Measurements from ENCODE around the gene ETS1. TPM values are rescaled to one million over a fixed set of nuclear protein-coding genes. Genes with fewer than 3 reads are reported as not detected.

ETS1 gene
- total and polyA plus RNA-seq, 2 experiments from 2014 or later = 25.6 to 52.6 TPM

DNA sequence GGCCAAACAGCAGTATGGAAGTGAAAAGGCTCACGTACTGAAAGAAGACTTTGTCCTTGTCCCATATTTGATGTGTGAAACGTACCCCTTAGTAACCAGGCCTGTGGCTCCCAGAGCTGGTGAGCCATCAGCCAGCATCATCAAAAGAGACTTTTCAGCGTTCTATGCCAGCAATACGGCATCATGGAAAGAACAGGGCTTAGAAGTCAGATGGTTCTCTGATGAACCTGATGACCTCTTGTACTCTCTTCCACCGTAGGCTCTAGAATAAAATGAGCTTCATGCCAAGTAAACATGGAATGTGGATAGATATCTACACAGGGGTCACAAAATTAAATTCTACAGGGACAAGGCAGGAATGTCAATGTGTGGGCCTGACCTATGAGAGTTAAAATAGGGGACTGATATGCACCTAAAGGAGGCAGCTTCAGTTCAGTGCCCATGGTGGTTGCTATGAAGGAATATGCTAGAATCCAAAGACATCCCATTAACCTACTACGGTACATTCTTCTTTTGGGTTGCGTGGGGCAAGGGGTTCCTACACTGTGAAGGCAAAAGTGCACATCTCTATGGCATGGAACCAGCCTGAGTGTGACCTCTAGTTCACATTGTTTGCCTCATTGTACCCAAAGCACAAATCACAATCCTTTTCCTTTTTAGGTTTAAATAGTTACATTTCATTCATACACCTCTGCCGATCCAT lies 130.6 kb downstream of the ETS1 start (continued):
- TF ChIP-seq, protein P1, sequence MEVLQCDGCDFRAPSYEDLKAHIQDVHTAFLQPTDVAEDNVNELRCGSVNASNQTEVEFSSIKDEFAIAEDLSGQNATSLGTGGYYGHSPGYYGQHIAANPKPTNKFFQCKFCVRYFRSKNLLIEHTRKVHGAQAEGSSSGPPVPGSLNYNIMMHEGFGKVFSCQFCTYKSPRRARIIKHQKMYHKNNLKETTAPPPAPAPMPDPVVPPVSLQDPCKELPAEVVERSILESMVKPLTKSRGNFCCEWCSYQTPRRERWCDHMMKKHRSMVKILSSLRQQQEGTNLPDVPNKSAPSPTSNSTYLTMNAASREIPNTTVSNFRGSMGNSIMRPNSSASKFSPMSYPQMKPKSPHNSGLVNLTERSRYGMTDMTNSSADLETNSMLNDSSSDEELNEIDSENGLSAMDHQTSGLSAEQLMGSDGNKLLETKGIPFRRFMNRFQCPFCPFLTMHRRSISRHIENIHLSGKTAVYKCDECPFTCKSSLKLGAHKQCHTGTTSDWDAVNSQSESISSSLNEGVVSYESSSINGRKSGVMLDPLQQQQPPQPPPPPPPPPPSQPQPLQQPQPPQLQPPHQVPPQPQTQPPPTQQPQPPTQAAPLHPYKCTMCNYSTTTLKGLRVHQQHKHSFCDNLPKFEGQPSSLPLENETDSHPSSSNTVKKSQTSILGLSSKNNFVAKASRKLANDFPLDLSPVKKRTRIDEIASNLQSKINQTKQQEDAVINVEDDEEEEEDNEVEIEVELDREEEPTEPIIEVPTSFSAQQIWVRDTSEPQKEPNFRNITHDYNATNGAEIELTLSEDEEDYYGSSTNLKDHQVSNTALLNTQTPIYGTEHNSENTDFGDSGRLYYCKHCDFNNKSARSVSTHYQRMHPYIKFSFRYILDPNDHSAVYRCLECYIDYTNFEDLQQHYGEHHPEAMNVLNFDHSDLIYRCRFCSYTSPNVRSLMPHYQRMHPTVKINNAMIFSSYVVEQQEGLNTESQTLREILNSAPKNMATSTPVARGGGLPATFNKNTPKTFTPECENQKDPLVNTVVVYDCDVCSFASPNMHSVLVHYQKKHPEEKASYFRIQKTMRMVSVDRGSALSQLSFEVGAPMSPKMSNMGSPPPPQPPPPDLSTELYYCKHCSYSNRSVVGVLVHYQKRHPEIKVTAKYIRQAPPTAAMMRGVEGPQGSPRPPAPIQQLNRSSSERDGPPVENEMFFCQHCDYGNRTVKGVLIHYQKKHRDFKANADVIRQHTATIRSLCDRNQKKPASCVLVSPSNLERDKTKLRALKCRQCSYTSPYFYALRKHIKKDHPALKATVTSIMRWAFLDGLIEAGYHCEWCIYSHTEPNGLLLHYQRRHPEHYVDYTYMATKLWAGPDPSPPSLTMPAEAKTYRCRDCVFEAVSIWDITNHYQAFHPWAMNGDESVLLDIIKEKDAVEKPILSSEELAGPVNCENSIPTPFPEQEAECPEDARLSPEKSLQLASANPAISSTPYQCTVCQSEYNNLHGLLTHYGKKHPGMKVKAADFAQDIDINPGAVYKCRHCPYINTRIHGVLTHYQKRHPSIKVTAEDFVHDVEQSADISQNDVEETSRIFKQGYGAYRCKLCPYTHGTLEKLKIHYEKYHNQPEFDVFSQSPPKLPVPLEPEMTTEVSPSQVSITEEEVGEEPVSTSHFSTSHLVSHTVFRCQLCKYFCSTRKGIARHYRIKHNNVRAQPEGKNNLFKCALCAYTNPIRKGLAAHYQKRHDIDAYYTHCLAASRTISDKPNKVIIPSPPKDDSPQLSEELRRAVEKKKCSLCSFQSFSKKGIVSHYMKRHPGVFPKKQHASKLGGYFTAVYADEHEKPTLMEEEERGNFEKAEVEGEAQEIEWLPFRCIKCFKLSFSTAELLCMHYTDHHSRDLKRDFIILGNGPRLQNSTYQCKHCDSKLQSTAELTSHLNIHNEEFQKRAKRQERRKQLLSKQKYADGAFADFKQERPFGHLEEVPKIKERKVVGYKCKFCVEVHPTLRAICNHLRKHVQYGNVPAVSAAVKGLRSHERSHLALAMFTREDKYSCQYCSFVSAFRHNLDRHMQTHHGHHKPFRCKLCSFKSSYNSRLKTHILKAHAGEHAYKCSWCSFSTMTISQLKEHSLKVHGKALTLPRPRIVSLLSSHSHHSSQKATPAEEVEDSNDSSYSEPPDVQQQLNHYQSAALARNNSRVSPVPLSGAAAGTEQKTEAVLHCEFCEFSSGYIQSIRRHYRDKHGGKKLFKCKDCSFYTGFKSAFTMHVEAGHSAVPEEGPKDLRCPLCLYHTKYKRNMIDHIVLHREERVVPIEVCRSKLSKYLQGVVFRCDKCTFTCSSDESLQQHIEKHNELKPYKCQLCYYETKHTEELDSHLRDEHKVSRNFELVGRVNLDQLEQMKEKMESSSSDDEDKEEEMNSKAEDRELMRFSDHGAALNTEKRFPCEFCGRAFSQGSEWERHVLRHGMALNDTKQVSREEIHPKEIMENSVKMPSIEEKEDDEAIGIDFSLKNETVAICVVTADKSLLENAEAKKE (CRISPR knock-in tag; IDR thresholded peaks at IDR 0.05) = no peak

DNA sequence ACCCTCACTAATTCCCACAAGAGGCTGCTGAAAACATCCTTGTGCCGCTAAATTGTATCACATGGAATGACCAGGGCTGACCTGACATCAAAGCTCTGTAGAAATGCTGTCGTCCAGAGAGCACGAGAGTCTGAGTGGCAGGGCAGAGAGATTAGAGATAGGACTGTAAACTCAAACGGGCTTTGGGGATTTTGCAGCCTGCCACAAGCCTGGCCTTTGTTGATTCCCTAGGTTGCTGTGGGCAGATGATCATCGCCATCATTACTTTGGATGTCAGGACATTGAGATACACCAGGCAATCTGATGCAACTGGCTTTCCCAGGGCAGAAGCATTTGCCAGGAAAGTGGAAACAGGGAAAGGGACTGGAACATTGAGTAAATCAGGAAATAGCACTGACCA lies 131.6 kb downstream of the ETS1 start:
- Histone ChIP-seq H3F3A (replicated peaks; ENCODE audit: low read depth) (no peaks in the 10 kb centered on the region), H3K4me3 (no peak overlapping the region), H3K4me2 (no peak overlapping the region), H3K36me3 (ENCODE audit: insufficient read depth) (peaks cover 5% of the 10 kb centered on the region; the same call in 1 of the 2 replicates), H3K79me2 (replicated peaks; ENCODE audit: insufficient read depth) (no peaks in the 10 kb centered on the region), H2AFZ (no peak overlapping the region), H3K27me3 (ENCODE audit: insufficient read depth) (no peaks in the 10 kb centered on the region), H3K27ac (ENCODE audit: low read depth) (no peak overlapping the region), H3K9me2 (ENCODE audit: insufficient read depth) (no peaks in the 10 kb centered on the region), H3K4me1 (ENCODE audit: insufficient read depth) (no peaks in the 10 kb centered on the region), H4K20me1 (replicated peaks; ENCODE audit: insufficient read depth) (no peaks in the 10 kb centered on the region; the same call in 1 of the 2 replicates)
- Mint-ChIP-seq H3K4me3 (no peak overlapping the region), H3K4me1 (no peaks in the 10 kb centered on the region), H3K27me3 (ENCODE audit: insufficient read depth, low read depth, poor library complexity) (peaks cover 2% of the 10 kb centered on the region), H3K27ac (no peak overlapping the region), H3K9me3 (no peaks in the 10 kb centered on the region), H3K36me3 (ENCODE audit: low read depth) (peaks cover 4% of the 10 kb centered on the region; the same call in 1 of the 3 replicates)
- DNase-seq (ENCODE audit: low spot score) (no peak), ATAC-seq (no peak)
- TF ChIP-seq, protein P2, sequence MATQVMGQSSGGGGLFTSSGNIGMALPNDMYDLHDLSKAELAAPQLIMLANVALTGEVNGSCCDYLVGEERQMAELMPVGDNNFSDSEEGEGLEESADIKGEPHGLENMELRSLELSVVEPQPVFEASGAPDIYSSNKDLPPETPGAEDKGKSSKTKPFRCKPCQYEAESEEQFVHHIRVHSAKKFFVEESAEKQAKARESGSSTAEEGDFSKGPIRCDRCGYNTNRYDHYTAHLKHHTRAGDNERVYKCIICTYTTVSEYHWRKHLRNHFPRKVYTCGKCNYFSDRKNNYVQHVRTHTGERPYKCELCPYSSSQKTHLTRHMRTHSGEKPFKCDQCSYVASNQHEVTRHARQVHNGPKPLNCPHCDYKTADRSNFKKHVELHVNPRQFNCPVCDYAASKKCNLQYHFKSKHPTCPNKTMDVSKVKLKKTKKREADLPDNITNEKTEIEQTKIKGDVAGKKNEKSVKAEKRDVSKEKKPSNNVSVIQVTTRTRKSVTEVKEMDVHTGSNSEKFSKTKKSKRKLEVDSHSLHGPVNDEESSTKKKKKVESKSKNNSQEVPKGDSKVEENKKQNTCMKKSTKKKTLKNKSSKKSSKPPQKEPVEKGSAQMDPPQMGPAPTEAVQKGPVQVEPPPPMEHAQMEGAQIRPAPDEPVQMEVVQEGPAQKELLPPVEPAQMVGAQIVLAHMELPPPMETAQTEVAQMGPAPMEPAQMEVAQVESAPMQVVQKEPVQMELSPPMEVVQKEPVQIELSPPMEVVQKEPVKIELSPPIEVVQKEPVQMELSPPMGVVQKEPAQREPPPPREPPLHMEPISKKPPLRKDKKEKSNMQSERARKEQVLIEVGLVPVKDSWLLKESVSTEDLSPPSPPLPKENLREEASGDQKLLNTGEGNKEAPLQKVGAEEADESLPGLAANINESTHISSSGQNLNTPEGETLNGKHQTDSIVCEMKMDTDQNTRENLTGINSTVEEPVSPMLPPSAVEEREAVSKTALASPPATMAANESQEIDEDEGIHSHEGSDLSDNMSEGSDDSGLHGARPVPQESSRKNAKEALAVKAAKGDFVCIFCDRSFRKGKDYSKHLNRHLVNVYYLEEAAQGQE (IDR thresholded peaks at IDR 0.05; ENCODE audit: unreplicated experiment) = no peak
- TF ChIP-seq ZNF114 (CRISPR knock-in tag; IDR thresholded peaks at IDR 0.05) (no peak), CREB1 (CRISPR knock-in tag; IDR thresholded peaks at IDR 0.05; ENCODE audit: low read depth) (no peak)
- TF ChIP-seq, protein P3, sequence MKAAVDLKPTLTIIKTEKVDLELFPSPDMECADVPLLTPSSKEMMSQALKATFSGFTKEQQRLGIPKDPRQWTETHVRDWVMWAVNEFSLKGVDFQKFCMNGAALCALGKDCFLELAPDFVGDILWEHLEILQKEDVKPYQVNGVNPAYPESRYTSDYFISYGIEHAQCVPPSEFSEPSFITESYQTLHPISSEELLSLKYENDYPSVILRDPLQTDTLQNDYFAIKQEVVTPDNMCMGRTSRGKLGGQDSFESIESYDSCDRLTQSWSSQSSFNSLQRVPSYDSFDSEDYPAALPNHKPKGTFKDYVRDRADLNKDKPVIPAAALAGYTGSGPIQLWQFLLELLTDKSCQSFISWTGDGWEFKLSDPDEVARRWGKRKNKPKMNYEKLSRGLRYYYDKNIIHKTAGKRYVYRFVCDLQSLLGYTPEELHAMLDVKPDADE (IDR thresholded peaks at IDR 0.05) = no peak
